ENCODE results near the gene IL36RN.

Gene IL36RN

GRCh38 chr2:113050921-113051895 lies 7.8 kb upstream of the IL36RN start:
- DNase-seq: no peak

DNA sequence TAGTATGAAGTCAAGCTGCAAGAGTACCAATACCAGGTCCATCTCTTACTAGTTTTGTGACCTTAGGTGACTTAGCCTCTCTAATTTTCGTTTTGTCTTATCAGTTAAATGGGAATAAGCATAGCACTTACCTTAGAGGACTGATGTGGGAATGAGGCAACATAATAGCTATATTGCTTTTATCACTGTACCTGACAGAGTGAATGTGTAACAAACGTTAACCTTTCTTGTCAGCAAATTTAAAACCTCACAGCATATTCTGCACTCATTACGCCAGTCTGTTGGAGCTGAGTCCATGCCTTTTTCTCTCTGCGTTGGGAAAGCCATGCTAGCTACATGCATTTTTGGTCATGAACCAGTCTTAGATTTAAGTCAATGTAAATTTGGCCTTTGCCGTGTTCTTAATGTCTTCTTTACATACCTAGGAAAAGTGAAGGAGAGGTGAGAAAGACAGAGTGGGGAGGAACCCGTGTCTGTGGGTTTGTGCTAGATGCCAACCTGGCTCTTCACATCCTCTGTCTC lies 6.5 kb upstream of the IL36RN start, which contains the start of gene IL36B:
TSS of gene IL36B (minus strand) at position 472 of the 522 bp plus-strand sequence.
- DNase-seq: no peak

DNA sequence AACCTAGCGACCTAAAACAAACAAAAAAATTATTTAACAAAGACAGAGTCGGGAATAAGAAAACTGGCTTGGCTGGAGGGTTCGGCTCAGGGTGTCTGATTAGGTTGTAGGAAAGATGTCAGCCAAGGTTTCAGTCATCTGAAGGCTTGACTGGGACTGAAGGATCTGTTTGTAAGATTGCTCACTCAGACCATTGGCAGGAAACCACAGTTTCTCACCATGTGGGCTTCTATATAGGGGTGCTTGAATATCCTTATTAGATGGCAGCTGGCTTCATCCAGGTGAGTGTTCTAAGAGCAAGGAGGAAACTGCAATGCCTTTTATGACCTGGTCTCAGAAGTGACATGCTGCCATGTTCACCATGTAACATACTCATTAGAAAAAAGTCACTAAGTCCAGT lies 5.3 kb upstream of the IL36RN start:
- DNase-seq: no peak

- DNase-seq: no peak
Measured at GRCh38 chr2:113054066-113054465, 4.9 kb upstream of the IL36RN start.

GRCh38 chr2:113056521-113056920 lies 2.5 kb upstream of the IL36RN start:
- DNase-seq: no peak

DNA sequence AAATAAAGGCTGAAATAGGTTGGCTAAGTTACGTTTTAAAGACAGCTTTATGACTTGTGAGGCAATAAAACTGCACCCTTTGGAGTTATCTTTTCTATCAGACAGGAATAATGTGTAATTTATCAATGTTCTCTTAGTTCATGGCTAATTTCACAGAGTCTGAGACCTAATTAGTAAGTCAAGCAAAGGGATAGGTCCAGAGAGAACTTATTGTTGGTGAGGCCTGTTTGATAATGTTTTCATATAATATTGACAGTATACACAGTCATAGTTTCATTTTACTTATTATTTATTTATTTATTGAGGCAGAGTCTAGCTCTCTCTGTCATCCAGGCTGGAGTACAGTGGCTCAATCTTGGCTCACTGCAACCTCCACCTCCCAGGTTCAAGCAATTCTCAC lies 1.9 kb upstream of the IL36RN start:
- DNase-seq: no peak

- DNase-seq: no peak
Measured at GRCh38 chr2:113058411-113058994, 495 bp upstream of the IL36RN start.

DNA sequence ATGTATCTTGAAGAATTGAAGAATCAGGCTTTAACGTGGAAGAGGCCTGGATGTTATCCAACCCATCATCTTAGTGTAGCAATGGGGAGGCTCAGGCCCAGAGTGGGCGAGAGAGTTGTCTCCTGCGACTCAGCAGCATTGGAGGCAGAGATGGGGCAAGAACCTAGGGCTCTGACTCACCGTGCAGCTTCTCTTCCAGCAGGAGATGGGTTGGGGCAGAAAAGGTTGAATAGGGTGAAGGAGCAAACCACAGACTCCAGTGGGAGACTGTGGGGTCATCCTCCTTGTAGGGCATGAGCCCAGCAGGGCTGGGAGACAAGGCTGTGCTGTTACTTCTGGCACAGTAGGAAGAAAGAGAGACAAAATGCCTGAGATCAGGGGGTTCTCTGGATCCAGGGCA lies 1.4 kb downstream of the IL36RN start:
- DNase-seq: no peak

DNA sequence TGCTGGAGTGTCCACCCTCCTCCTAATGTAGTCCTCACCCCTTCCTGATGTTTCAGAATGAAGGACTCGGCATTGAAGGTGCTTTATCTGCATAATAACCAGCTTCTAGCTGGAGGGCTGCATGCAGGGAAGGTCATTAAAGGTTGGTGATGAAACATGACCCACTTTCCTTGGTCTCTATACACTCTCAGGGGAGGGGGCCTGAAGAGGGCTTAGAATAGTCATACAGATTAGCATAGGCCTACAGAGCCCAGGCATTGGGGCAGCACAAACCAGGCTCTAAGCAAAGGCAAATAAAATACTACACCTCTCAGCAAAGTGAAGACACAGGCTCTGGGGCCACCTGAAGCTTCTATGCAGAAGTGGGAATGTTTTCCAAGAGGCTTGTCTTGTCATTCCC lies 1.8 kb downstream of the IL36RN start:
- no peak for DNase-seq

DNA sequence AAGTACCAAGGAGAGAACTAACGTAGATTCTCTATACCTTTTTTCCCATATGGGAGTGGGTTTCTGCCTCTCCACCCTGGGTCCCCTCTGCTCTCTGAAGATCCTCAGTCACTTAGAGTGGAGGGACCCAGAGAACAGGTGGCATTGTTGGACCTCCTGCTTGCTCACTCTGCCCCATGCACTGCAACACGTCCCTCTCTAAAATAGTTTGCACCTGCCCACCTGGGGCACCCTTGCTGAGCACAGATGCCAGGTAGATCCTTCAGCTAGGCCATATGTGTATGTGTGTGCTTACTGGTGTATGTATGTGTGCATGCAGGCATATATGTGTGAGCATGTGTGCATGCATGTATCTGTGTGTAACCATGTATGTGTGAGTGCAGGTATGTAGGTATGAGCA lies 2.2 kb downstream of the IL36RN start:
- DNase-seq: no peak

DNA sequence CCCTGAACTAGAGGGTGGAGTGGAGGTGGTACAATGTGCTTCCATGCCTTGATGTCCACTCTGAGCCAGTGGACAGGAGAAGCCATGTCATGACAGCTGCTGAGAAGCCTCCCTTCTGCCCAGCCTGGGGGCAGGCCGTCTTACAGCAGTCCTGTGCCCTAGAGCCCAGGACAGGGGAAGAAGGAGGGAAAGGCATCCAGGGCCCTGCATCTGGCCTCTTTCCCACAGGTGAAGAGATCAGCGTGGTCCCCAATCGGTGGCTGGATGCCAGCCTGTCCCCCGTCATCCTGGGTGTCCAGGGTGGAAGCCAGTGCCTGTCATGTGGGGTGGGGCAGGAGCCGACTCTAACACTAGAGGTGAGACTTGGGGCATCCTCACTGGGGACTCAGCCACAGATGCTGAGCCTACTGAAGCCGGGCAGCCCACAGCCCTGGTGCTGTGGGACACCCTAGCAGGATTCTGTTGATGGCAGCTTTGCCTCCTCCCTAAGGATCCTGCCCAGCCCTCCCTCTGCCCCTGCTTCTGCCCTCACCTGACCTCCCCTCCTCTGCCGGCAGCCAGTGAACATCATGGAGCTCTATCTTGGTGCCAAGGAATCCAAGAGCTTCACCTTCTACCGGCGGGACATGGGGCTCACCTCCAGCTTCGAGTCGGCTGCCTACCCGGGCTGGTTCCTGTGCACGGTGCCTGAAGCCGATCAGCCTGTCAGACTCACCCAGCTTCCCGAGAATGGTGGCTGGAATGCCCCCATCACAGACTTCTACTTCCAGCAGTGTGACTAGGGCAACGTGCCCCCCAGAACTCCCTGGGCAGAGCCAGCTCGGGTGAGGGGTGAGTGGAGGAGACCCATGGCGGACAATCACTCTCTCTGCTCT lies 3.1 kb downstream of the IL36RN start:
- DNase-seq: no peak

GRCh38 chr2:113064281-113064680 lies 5.3 kb downstream of the IL36RN start:
- no peak for DNase-seq

DNA sequence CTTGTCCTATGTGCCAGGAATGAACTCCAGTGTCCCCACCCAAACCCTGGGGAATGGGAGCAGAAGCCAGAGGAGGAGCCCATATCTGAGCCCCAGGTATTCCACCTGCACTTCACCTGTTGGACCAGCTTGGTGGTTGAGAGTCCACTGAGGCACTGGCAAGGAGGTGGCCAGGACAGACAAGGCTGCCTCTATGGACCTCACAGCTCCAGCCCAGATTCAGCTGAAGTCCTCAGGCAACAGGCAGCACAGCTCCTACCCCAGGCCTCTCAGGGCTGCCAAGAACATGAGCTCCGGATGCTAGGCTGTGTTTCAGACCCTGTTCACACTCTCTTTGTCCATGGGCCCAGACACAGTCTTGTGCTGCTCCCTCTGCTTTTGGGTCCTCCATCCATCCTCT lies 5.9 kb downstream of the IL36RN start:
- DNase-seq: no peak

DNA sequence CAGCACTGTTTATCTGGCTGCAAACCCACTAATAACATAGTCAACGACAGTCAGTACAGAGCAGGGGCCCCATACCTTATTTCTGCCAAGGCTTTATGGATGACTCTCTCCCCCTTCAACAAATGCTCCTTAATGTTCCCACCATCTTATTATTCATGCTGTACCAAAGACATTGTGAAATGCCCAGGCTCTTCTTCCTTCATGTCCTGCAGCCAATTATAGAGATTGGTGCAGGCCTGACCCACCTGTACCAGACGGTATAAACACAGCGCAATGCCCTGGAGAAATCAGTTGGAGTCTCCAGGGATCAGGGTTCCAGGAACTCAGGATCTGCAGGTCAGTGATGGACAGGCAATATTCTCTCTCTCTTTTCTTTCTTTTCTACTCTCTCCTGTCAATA lies 8.7 kb downstream of the IL36RN start, which contains the start of gene IL1F10:
TSS of gene IL1F10 (plus strand) at position 290 of the 400 bp plus-strand sequence. CDS start 4,769 bp downstream, outside the sequence.
- DNase-seq: no peak

GRCh38 chr2:113068249-113068648 lies 9.3 kb downstream of the IL36RN start:
- DNase-seq: no peak

GRCh38 chr2:113068706-113069485 lies 9.9 kb downstream of the IL36RN start:
- no peak for DNase-seq

DNA sequence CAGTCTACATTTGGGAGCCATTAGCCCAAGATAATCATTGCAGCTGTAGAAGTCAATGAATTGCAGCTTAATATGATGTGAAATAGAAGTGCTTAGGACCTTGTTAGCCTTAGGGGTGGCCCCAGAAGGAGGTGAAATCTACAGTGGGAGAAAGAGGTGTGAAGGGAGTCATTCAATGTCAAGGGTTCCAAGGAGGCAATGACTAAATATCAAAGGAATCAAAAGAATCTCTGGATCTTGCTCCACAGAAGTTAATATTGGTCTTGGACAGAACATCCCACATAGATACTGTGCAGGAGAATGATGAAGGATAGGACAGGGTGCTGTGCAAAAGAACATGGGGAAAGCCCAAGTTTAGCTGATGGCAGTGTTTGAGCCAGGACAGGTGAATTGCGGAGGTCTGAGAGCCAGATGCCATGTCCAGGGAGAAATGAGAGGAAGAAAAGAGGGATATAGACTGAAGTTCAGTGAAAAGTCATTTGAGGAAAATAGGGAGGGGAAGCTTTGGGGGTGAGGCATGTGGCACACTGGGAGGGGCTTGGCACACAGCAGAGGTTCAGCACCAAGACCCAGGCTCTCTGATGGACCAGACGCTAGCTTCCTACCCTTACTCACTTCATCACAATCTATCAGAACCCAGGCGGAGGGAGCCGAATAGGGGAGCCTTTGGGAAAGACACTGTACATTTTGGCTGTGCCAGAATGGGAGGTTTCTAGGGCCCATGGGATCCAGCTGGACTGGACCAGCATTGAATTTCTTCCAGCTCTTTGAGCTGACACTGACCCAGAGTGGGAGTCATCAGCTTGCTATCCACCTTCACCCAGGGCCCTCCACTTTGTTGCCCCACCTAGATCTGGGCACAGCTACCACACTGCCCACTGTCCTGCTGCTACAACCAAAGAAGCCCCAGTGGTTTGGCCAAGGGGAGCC lies 10.9 kb downstream of the IL36RN start:
- no peak for DNase-seq

DNA sequence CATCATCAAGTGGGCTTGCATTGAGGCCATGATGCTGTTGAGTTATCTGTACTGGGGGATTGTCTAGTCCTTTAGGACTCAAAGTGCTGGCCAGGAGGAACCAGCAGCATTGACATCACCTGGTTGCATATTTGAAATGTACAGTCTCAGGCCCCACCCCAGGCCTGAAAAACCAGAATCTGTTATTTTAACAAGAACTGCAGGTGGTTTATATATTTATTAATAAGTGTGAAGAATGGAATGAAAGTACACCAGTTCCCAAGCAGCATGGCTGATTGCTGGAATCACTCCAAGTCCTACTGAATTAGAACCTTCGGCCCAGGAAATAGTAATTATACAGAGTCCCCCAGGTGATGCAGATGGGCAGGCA lies 11.6 kb downstream of the IL36RN start:
- DNase-seq: no peak

DNA sequence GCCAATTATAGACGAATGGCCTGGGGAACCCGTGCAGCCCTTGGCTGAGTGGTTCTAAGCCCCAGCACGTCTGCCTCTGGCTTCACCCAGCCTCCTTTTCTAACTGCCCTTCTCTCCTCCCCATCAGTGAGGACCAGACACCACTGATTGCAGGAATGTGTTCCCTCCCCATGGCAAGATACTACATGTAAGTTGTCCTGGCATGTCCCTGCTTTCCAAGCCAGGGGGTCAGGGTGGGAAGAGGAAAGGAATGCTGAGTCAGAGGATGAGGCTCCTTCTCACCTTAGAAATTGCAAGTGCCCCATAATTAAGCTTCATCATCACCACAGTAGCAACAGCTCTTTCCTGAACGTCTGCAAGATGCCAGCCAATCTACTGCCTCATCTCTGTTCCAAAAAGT lies 13.6 kb downstream of the IL36RN start:
- DNase-seq: no peak

DNA sequence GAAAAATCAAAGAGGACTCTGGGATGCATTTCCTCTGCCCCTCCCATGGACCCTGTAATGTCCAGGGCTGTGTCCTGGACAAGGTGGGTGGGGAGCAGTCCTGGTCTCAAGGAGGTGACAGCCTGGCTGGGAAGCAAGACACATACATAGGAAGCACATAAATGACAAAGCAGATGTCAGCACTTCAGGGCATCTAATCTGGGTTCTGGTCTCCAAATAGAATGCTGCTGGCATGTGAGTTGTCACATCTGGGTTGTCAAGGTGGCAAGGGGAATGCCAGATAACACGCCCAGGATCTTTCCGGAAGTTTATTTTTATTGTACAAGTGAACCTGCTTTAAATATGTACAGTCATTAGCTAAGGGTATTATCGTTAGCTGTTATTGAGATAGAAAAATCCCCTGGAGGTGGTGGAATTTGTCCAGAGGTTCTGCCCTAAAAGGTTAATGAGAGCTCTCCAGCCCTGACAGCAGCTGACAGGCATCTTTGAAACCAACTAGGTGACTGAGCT lies 14.4 kb downstream of the IL36RN start:
- DNase-seq: no peak

GRCh38 chr2:113075030-113075429 lies 16.0 kb downstream of the IL36RN start:
- DNase-seq: no peak

Data from CD4-positive, alpha-beta T cell treated with Interferon gamma for 1 hour (primary cell).